Pons (tissue), 1 donor: ENCODE data around the gene IKZF2.

Experiments
- DNase-seq: peaks from one replicate; pipeline ENCODE4 v3.0.0-alpha.2; 2016; ENCODE audit warnings: low spot score

The IKZF2 gene

DNA sequence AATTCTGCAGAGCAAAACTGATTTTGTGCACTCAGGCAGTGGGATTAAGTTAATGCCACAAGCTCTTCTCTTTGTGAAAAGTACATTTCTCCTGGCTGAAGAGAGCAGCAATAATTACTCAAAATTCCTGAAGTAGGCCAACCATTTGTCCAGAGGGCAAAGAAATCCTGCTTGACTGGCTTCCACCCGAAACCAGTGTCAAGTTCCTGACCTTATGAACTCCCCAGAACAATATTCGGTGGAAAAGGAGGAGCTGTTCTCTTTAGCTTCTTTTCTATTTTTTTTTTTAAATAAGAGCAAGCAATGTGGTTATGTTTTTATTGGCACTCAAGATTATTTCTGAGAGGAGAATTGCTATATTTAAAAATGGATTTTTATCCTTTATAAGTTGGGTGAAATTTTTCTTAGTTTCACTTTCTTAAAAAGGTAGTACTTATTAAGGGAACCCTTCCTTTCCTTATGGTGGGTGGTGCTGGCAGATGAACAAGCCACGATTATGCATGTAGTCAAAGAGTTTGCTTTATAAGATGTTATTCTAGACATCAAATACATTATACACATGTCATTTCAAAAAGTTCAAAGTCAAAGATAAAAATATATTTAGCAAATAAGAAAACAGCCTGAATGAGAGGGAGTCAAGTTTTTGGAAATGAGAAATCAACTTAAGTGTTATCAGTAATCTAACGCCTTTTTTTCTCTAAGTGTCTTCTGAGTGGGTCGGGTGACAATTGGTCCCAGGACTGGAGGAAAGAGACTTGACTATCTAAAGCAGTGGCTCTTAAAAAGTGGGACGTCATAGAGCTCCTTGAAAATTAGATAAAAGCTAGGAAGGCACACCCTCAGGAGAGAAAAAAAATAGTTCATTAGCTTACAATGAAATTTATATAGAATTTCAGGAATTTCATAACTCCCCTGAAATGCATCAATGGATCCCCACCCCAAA is 194.5 kb downstream of the IKZF2 start:
- no peak for DNase-seq

DNA sequence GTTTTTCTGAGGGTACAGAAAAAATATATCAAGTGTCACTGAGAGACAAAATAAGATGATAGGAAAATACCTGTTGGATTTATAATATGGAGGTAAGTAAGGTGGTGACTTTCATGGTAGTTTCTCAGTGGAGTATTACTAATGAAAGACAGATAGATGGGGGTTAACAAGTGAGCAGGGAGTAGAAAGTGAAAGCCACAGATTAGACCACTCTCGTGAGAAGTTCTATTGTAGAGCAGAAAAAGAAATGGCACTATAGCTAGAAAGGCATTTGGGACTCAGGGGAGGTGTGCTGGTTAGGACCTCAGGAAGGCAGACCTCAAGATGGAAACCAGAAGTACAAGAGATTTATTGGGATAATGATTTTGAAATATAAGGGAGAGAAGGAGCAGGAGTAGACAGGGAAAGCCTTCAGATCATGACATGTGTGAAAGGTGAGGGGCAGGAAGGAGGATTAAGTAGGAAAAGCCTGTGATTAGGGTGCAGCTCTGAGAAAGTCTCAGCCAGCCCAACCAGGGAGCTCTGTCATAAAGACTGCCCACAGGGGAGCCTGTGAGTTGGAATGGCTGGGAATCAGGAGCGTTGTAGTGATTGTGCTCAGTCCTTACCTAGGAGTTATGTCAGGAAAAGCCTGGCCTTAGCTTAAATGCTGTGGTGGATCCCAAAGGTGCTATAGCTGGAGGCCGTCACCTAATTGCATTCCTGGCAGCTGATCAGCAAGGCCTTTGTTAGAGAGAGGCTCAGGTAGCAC is 198.1 kb downstream of the IKZF2 start:
- no peak for DNase-seq

DNA sequence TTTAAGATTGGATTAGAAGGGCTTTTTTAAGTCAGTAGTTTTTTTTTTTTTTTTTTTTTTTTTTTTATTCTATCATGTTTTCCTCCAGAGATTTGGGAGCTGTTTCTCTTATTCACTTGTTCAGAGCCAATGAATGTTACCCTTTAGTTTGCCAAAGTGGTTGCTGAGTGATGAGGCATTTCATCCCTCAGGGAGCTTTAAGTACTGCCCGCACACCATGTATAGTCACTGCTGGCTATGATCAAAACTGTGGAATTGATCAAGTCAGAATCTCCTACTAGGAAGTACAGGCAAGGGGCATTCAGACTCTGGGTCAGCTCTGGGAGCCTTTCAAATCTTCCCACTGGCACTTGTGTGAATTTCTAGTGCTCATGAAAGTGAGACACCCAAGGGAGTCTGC is 201.6 kb downstream of the IKZF2 start:
- no peak for DNase-seq
